ENCODE data around the gene NT5DC2. TPM values are rescaled to one million over a fixed set of nuclear protein-coding genes. Genes with fewer than 3 reads are reported as not detected.

Gene NT5DC2
- total and polyA plus RNA-seq, 10 of the 15 experiments (the other 5 are each of a cell fraction or from before 2014, with no cell fraction given), result 21.6 to 135 (median 66.8) TPM

DNA sequence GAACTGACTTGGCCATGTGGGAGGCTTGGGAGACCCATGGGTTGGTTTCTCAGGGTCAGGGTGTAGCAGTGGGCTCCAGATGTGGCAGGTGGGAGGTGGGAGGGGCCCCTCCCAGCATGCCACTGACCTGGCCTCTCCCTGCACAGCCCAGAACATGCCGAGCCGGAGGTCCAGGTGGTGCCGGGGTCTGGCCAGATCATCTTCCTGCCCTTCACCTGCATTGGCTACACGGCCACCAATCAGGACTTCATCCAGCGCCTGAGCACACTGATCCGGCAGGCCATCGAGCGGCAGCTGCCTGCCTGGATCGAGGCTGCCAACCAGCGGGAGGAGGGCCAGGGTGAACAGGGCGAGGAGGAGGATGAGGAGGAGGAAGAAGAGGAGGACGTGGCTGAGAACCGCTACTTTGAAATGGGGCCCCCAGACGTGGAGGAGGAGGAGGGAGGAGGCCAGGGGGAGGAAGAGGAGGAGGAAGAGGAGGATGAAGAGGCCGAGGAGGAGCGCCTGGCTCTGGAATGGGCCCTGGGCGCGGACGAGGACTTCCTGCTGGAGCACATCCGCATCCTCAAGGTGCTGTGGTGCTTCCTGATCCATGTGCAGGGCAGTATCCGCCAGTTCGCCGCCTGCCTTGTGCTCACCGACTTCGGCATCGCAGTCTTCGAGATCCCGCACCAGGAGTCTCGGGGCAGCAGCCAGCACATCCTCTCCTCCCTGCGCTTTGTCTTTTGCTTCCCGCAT lies 46.4 kb downstream of the NT5DC2 start (continued):
- TF ChIP-seq, protein P1, sequence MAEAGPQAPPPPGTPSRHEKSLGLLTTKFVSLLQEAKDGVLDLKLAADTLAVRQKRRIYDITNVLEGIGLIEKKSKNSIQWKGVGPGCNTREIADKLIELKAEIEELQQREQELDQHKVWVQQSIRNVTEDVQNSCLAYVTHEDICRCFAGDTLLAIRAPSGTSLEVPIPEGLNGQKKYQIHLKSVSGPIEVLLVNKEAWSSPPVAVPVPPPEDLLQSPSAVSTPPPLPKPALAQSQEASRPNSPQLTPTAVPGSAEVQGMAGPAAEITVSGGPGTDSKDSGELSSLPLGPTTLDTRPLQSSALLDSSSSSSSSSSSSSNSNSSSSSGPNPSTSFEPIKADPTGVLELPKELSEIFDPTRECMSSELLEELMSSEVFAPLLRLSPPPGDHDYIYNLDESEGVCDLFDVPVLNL (IDR thresholded peaks at IDR 0.05; ENCODE audit: low read depth, low read length), result no peak
- TF ChIP-seq RELA (IDR thresholded peaks at IDR 0.05; ENCODE audit: borderline replicate concordance, partially characterized antibody), result no peak
- TF ChIP-seq ZBED1 (IDR thresholded peaks at IDR 0.05; ENCODE audit: borderline replicate concordance), result no peak
- TF ChIP-seq IKZF2 (IDR thresholded peaks at IDR 0.05), result no peak
- TF ChIP-seq, protein P2, sequence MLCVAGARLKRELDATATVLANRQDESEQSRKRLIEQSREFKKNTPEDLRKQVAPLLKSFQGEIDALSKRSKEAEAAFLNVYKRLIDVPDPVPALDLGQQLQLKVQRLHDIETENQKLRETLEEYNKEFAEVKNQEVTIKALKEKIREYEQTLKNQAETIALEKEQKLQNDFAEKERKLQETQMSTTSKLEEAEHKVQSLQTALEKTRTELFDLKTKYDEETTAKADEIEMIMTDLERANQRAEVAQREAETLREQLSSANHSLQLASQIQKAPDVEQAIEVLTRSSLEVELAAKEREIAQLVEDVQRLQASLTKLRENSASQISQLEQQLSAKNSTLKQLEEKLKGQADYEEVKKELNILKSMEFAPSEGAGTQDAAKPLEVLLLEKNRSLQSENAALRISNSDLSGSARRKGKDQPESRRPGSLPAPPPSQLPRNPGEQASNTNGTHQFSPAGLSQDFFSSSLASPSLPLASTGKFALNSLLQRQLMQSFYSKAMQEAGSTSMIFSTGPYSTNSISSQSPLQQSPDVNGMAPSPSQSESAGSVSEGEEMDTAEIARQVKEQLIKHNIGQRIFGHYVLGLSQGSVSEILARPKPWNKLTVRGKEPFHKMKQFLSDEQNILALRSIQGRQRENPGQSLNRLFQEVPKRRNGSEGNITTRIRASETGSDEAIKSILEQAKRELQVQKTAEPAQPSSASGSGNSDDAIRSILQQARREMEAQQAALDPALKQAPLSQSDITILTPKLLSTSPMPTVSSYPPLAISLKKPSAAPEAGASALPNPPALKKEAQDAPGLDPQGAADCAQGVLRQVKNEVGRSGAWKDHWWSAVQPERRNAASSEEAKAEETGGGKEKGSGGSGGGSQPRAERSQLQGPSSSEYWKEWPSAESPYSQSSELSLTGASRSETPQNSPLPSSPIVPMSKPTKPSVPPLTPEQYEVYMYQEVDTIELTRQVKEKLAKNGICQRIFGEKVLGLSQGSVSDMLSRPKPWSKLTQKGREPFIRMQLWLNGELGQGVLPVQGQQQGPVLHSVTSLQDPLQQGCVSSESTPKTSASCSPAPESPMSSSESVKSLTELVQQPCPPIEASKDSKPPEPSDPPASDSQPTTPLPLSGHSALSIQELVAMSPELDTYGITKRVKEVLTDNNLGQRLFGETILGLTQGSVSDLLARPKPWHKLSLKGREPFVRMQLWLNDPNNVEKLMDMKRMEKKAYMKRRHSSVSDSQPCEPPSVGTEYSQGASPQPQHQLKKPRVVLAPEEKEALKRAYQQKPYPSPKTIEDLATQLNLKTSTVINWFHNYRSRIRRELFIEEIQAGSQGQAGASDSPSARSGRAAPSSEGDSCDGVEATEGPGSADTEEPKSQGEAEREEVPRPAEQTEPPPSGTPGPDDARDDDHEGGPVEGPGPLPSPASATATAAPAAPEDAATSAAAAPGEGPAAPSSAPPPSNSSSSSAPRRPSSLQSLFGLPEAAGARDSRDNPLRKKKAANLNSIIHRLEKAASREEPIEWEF (IDR thresholded peaks at IDR 0.05; ENCODE audit: insufficient replicate concordance, low read depth, low read length), result no peak
